WI38 (cell line): Measurements from ENCODE around the gene THSD4.

ENCODE experiments used
- H3K4me3 ChIP-seq: 2 replicates; pipeline ENCODE4 v1.5.1; 2011; ENCODE audit warnings: low read depth, mild to moderate bottlenecking, control low read depth, low read length
- TF ChIP-seq, protein P1 (sequence below): IDR thresholded peaks from 2 replicates; pipeline ENCODE4 v1.5.1; 2012; ENCODE audit warnings: low read depth, mild to moderate bottlenecking, control low read depth, low read length

Gene THSD4

GRCh38 chr15:71654720-71655174 lies 539.5 kb downstream of the THSD4 start:
- TF ChIP-seq, protein P1, sequence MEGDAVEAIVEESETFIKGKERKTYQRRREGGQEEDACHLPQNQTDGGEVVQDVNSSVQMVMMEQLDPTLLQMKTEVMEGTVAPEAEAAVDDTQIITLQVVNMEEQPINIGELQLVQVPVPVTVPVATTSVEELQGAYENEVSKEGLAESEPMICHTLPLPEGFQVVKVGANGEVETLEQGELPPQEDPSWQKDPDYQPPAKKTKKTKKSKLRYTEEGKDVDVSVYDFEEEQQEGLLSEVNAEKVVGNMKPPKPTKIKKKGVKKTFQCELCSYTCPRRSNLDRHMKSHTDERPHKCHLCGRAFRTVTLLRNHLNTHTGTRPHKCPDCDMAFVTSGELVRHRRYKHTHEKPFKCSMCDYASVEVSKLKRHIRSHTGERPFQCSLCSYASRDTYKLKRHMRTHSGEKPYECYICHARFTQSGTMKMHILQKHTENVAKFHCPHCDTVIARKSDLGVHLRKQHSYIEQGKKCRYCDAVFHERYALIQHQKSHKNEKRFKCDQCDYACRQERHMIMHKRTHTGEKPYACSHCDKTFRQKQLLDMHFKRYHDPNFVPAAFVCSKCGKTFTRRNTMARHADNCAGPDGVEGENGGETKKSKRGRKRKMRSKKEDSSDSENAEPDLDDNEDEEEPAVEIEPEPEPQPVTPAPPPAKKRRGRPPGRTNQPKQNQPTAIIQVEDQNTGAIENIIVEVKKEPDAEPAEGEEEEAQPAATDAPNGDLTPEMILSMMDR = no peak
- H3K4me3 ChIP-seq = no peak overlapping the region

DNA sequence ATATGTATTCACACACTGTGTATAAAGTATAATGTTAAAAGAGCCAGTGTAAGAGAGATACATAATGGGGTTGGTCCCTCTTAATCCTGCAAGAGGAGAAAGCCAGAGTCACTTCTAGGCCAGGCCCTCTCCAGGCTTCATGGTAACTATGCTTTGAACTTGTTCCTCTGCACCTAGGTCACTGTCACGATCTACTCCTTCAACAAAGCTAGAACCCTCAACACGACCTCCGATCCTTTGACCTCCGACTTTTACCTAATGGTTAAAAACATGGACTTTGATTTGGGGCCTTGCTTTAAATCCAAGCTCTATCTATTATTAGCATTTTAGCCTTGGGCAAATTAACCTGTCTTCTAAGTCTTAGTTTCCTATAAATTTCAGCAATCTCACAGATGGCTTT lies 541.2 kb downstream of the THSD4 start:
- TF ChIP-seq, protein P1 = no peak
- H3K4me3 ChIP-seq = no peak overlapping the region

GRCh38 chr15:71657141-71657540 lies 541.9 kb downstream of the THSD4 start:
- H3K4me3 ChIP-seq = no peak overlapping the region
- TF ChIP-seq, protein P1 = no peak

- no peak overlapping the region for H3K4me3 ChIP-seq
- TF ChIP-seq, protein P1 = no peak
Measured at GRCh38 chr15:71658036-71658435, 542.8 kb downstream of the THSD4 start.

GRCh38 chr15:71658827-71659729 lies 543.8 kb downstream of the THSD4 start:
- TF ChIP-seq, protein P1 = no peak
- no peak overlapping the region for H3K4me3 ChIP-seq

GRCh38 chr15:71659730-71660067 lies 544.4 kb downstream of the THSD4 start:
- TF ChIP-seq, protein P1 = no peak
- no peak overlapping the region for H3K4me3 ChIP-seq

GRCh38 chr15:71660501-71660900 lies 545.2 kb downstream of the THSD4 start:
- H3K4me3 ChIP-seq = no peak overlapping the region
- TF ChIP-seq, protein P1 = no peak
